ENCODE results near the gene PPM1D. TPM values are rescaled to one million over a fixed set of nuclear protein-coding genes. Genes with fewer than 3 reads are reported as not detected.

Gene PPM1D
- total RNA-seq, 6 experiments from 2014 or later = 4.9 to 5.6 (median 5.4) TPM

DNA sequence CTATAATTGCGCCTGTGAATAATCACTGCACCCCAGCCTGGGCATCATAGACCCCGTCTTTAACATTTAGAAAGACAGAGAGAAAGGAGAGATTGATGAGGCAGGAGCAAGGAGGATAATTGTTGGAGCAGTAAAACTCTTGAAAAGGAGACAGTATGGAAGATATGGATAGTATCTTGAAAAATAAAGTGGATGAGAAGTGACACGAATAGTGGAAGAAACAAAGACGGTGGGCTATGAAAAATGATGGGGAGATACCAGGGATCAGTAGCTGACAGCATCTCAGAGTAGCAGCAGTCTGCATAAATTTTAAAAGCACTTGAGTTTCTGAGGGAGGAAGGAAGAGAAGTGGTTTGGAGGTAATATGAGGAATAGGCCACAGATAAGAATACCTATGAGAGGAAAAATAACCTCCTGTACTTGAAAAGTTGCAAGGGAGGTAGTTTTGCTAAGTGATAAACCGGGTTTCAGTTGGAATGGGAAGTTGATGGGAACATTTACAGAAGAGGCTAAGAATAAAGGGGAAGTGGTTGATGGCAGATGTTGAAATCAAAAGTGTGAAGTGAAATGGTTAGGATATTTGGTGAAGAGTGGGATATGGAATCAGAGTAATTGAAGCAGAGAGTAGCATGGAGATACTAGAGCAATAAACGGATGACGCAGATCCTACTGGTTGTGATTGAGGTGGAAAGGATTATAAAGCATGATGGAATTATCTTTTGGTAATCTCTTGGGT is 1.8 kb upstream of the PPM1D start:
- intact Hi-C loops (cut with DNase I) = no loop called here
- ATAC-seq (no peak), DNase-seq (no peak)
- Histone ChIP-seq H3K27me3 (no peaks in the 10 kb centered on the region), H3K4me1 (peaks cover 0 to 7% (median 3%) of the 10 kb centered on the region in 4 donors), H3K9me3 (no peaks in the 10 kb centered on the region), H3K4me3 (no peak overlapping the region), H3K27ac (no peak overlapping the region), H3K36me3 (no peaks in the 10 kb centered on the region)
- 72% methylated on average over 7 of the region's 7 CpGs for WGBS (ENCODE audit: insufficient coverage, low coverage, low lambda C conversion rate, missing lambda C conversion rate)
- no peak for TF ChIP-seq POLR2A (IDR thresholded peaks at IDR 0.05)
- TF ChIP-seq, protein P1, sequence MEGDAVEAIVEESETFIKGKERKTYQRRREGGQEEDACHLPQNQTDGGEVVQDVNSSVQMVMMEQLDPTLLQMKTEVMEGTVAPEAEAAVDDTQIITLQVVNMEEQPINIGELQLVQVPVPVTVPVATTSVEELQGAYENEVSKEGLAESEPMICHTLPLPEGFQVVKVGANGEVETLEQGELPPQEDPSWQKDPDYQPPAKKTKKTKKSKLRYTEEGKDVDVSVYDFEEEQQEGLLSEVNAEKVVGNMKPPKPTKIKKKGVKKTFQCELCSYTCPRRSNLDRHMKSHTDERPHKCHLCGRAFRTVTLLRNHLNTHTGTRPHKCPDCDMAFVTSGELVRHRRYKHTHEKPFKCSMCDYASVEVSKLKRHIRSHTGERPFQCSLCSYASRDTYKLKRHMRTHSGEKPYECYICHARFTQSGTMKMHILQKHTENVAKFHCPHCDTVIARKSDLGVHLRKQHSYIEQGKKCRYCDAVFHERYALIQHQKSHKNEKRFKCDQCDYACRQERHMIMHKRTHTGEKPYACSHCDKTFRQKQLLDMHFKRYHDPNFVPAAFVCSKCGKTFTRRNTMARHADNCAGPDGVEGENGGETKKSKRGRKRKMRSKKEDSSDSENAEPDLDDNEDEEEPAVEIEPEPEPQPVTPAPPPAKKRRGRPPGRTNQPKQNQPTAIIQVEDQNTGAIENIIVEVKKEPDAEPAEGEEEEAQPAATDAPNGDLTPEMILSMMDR (IDR thresholded peaks at IDR 0.05) = no peak

DNA sequence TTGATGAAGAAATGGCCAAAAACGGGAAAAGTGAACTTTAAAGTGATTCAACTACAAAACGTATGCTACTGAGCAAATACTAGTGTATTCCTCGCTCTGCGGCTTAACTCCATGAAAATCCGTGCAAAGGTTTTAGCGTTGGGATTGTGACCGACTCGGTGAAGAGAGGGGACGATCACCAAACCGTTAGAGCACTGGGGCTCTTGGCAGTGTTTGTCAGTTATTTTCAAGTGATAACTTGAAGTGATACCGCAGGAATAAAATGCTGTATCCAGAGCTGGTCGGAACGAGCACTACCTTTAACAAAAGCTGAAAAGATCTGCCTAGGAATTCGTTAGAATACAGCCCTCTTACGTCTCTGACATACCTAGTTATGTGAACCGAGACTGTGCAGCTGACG is 773 bp upstream of the PPM1D start:
- Histone ChIP-seq H3K4me3 (peak overlapping the region; percentile 76 to 83 (median 82)), H3K27ac (peak overlapping the region; percentile 88 to 93 (median 89)), H3K9me3 (no peaks in the 10 kb centered on the region), H3K27me3 (no peaks in the 10 kb centered on the region), H3K4me1 (peaks cover 0 to 16% (median 4%) of the 10 kb centered on the region in 4 donors), H3K36me3 (no peaks in the 10 kb centered on the region)
- intact Hi-C loops (cut with DNase I) = no loop called here
- ATAC-seq (no peak), DNase-seq (no peak)
- TF ChIP-seq, protein P1 (IDR thresholded peaks at IDR 0.05) = no peak
- no peak for TF ChIP-seq POLR2A (IDR thresholded peaks at IDR 0.05)
- 1% methylated on average over 17 of the region's 17 CpGs for WGBS (ENCODE audit: insufficient coverage, low coverage, low lambda C conversion rate, missing lambda C conversion rate)

DNA sequence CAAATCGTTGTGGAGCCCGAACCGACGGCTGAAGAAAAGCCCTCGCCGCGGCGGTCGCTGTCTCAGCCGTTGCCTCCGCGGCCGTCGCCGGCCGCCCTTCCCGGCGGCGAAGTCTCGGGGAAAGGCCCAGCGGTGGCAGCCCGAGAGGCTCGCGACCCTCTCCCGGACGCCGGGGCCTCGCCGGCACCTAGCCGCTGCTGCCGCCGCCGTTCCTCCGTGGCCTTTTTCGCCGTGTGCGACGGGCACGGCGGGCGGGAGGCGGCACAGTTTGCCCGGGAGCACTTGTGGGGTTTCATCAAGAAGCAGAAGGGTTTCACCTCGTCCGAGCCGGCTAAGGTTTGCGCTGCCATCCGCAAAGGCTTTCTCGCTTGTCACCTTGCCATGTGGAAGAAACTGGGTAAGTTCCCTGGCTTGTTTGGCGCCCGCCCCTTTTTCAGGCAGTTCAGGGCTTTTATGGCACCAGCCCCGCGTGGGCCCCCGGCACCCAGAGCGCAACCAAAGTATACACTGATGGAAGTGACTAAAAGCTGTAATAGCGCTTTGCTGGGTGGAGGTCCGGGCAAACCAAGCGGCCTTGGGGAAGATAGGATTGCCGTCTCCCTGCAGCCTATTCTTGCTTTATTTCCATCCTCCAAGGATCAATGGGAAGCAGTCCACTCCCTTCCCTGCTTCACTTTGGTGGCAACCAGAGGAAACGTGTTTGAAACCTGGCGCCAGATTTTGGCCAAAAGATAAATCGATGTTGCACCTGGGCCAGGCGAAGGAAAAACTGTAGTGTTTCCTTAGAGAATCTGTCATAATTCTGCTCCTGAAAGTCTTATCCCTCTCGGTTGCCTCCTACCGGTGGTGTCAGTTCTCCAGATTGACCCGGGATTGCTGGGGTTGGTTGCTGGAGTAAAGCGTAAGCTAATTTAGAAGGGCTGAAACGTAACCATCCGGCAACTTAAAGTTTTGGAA is 775 bp downstream of the PPM1D start:
- peak overlapping the region; percentile 76 to 83 (median 82) for H3K4me3 ChIP-seq
- H3K27me3 ChIP-seq = no peaks in the 10 kb centered on the region
- ATAC-seq = peak; percentile 39 to 48 (median 46)
- no peak for TF ChIP-seq POLR2A (IDR thresholded peaks at IDR 0.05)
- TF ChIP-seq, protein P1 (IDR thresholded peaks at IDR 0.05) = peak; percentile 58 to 70 (median 67)
- H3K4me1 ChIP-seq = peaks cover 0 to 16% (median 4%) of the 10 kb centered on the region in 4 donors
- intact Hi-C loops (cut with DNase I) = no loop called here
- peak; percentile 50 to 75 (median 65) for DNase-seq
- no peaks in the 10 kb centered on the region for H3K36me3 ChIP-seq
- 0% methylated on average over 32 of the region's 69 CpGs for WGBS (ENCODE audit: insufficient coverage, low coverage, low lambda C conversion rate, missing lambda C conversion rate)
- peak overlapping the region; percentile 88 to 93 (median 89) for H3K27ac ChIP-seq
- H3K9me3 ChIP-seq = no peaks in the 10 kb centered on the region

DNA sequence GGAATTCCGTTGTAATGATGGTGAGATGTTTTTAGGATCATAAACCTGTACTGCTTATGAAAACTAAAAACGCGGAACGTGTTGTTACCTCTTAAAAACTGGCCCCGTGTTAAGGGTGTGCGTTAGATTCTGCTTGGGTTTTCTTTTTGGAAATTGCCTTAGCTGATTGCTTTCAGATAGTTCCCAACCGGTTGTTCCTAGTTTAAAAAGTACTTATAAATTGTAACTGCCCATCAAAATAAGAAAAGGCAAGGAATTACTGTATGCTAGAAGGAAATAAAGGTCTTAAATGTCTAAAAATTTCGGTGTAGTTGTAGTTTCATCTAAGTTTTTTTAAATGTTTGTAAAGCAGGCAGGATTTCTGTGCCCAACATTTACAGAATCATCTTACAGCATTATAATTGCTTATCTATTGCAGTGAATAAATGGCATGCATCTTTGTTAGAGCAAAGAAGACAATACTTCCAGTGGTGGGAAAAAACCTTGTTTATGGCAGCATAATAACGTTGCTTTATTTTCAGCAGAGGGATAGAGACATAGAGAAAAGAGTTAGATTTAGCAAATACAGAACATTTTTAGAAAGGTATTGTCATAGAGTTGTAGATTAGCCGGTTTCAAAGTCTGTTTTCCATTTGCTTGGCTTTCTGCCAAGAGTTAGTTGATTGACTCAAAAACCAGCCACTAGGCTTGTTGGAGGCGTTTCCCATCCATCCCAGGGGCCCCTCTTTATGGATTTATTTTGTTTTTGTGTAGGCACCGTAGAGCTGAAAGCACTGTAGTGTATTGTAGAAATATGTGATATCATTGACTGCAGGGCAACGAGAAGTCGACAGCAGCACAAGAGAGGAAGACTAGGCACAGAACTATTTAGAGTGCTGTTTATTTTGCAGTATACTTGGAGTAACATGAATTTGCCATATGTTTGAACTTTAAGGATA is 1.7 kb downstream of the PPM1D start:
- peak in 3 of 4 donors; percentile 4 to 14 (median 10) for ATAC-seq
- TF ChIP-seq, protein P1 (IDR thresholded peaks at IDR 0.05) = no peak
- TF ChIP-seq POLR2A (IDR thresholded peaks at IDR 0.05) = no peak
- H3K9me3 ChIP-seq = no peaks in the 10 kb centered on the region
- intact Hi-C loops (cut with DNase I) = no loop called here
- peaks cover 0 to 16% (median 4%) of the 10 kb centered on the region in 4 donors for H3K4me1 ChIP-seq
- WGBS (ENCODE audit: insufficient coverage, low coverage, low lambda C conversion rate, missing lambda C conversion rate) = 1% methylated on average over 14 of the region's 14 CpGs
- H3K36me3 ChIP-seq = no peaks in the 10 kb centered on the region
- peak in 1 of 3 donors; percentile 63 for DNase-seq
- peak overlapping the region; percentile 76 to 83 (median 82) for H3K4me3 ChIP-seq
- H3K27me3 ChIP-seq = no peaks in the 10 kb centered on the region
- peak overlapping the region; percentile 22 to 93 (median 89) for H3K27ac ChIP-seq
